DMS53 treated with DMSO at 0.1 percent for 48 hours (cell line): ENCODE measurements around the gene TMEM200A.

Source experiments
- DNase-seq: peaks from one replicate; lab custom pipeline; 2025; ENCODE audit not compliant: unreplicated experiment; lab: John Stamatoyannopoulos, UW

The TMEM200A gene

GRCh38 chr6:130482645-130483390 lies 117.0 kb downstream of the TMEM200A start:
- DNase-seq: no peak

GRCh38 chr6:130485870-130486269 lies 120.1 kb downstream of the TMEM200A start:
- DNase-seq: no peak

GRCh38 chr6:130486417-130486816 lies 120.6 kb downstream of the TMEM200A start:
- DNase-seq: no peak

GRCh38 chr6:130489514-130489913 lies 123.7 kb downstream of the TMEM200A start:
- no peak for DNase-seq
